Kidney epithelial cell (primary cell): ENCODE measurements around the gene TFAP2B. TPM values are rescaled to one million over a fixed set of nuclear protein-coding genes. Genes with fewer than 3 reads are reported as not detected.

Experiments used
- DNase-seq: peaks from one replicate; pipeline ENCODE4 v3.0.0-alpha.2; 2010; ENCODE audit warnings: low read depth
- H3K27me3 ChIP-seq: 2 replicates; pipeline ENCODE4 v1.6.0; 2011; ENCODE audit warnings: low read length; ENCODE audit not compliant: control insufficient read depth, insufficient read depth
- H3K36me3 ChIP-seq: 2 replicates; pipeline ENCODE4 v1.5.1; 2011; ENCODE audit warnings: low read length; ENCODE audit not compliant: control insufficient read depth, insufficient read depth
- H3K4me3 ChIP-seq: 2 replicates; pipeline ENCODE4 v1.5.1; 2011; ENCODE audit warnings: low read depth, mild to moderate bottlenecking, control low read depth, low read length
- CTCF ChIP-seq: IDR thresholded peaks from 2 replicates; pipeline ENCODE4 v1.5.1; 2011; ENCODE audit warnings: mild to moderate bottlenecking, moderate library complexity, low read length, control low read depth, inconsistent platforms; ENCODE audit not compliant: insufficient read depth, poor library complexity, severe bottlenecking
- total RNA-seq: library from RNA; depleted of rRNA; stranded (reverse); fragments of >200 nt; gene quantifications from 2 replicates; pipeline ENCODE4 v1.2.3, GENCODE V29; 2015

Gene TFAP2B
- total RNA-seq, 1 donor from 2014 or later, result 0.42 TPM

GRCh38 chr6:50840112-50840810, 21.6 kb downstream of the TFAP2B start:
- H3K4me3 ChIP-seq, result no peak overlapping the region
- no peak for TF ChIP-seq CTCF
- H3K36me3 ChIP-seq, result no peaks in the 10 kb centered on the region
- peaks cover 24% of the 10 kb centered on the region for H3K27me3 ChIP-seq
- no peak for DNase-seq

- Histone ChIP-seq H3K27me3 (peaks cover 29% of the 10 kb centered on the region), H3K4me3 (no peak overlapping the region), H3K36me3 (no peaks in the 10 kb centered on the region)
- no peak for TF ChIP-seq CTCF
- no peak for DNase-seq
Observed at GRCh38 chr6:50840811-50841192, 22.1 kb downstream of the TFAP2B start.

- H3K27me3 ChIP-seq, result peaks cover 33% of the 10 kb centered on the region
- DNase-seq, result no peak
- no peaks in the 10 kb centered on the region for H3K36me3 ChIP-seq
- no peak for TF ChIP-seq CTCF
- H3K4me3 ChIP-seq, result no peak overlapping the region
Observed at GRCh38 chr6:50842446-50842845, 23.8 kb downstream of the TFAP2B start.

- H3K27me3 ChIP-seq, result peaks cover 34% of the 10 kb centered on the region
- TF ChIP-seq CTCF, result no peak
- H3K36me3 ChIP-seq, result no peaks in the 10 kb centered on the region
- no peak for DNase-seq
- H3K4me3 ChIP-seq, result no peak overlapping the region
Observed at GRCh38 chr6:50842861-50843384, 24.3 kb downstream of the TFAP2B start.

GRCh38 chr6:50843842-50844241, 25.2 kb downstream of the TFAP2B start:
- no peak for TF ChIP-seq CTCF
- peaks cover 36% of the 10 kb centered on the region for H3K27me3 ChIP-seq
- no peaks in the 10 kb centered on the region for H3K36me3 ChIP-seq
- no peak for DNase-seq
- H3K4me3 ChIP-seq, result no peak overlapping the region
